ENCODE measurements around the gene SLC22A3. TPM values are rescaled to one million over a fixed set of nuclear protein-coding genes. Genes with fewer than 3 reads are reported as not detected.

Gene SLC22A3
- total and polyA plus RNA-seq, 2 of the 4 experiments (the other 2 are of a cell fraction): not detected

- no peak overlapping the region for H2BK5ac ChIP-seq (ENCODE audit: low read depth, low read length, poor library complexity, severe bottlenecking)
- H3K9ac ChIP-seq (ENCODE audit: low read depth, low read length): no peak overlapping the region
- H3K4me1 ChIP-seq (ENCODE audit: control insufficient read depth, insufficient read depth, low read length): peaks cover 4% of the 10 kb centered on the region; the same call in 1 of the 2 replicates
- H3K9me3 ChIP-seq (ENCODE audit: control insufficient read depth, insufficient read depth, low read length): no peaks in the 10 kb centered on the region
- no peak overlapping the region for H3K14ac ChIP-seq (replicated peaks; ENCODE audit: low read depth, low read length)
- no peak for ATAC-seq (ENCODE audit: low read depth)
- no peak overlapping the region for H2BK15ac ChIP-seq (ENCODE audit: low read depth, low read length)
- dilution Hi-C loops (cut with HindIII; ENCODE audit: low sequenced_read_pairs, unreplicated experiment) (no loop called here), in situ Hi-C loops (cut with MboI; ENCODE audit: low sequenced_read_pairs) (no loop called here), intact Hi-C loops (cut with micrococcal nuclease) (no loop called here)
- H3K9me1 ChIP-seq (ENCODE audit: insufficient read depth, low read length): no peaks in the 10 kb centered on the region
- H2AFZ ChIP-seq (replicated peaks; ENCODE audit: low read length, poor library complexity): no peak overlapping the region
- no peak overlapping the region for H3K23ac ChIP-seq (ENCODE audit: low read depth, low read length)
- CTCF ChIA-PET: no interaction called here
- no peak overlapping the region for H3K18ac ChIP-seq (ENCODE audit: low read depth, low read length)
- no peak overlapping the region for H3K56ac ChIP-seq (ENCODE audit: extremely low read depth, insufficient read depth, low read length)
- BruUV-seq (replicated peaks): no TSS peak
- POLR2A ChIA-PET (ENCODE audit: unreplicated experiment): no interaction called here
- no peak overlapping the region for H2AK5ac ChIP-seq (ENCODE audit: low read depth, low read length)
- no peak overlapping the region for H3K4me3 ChIP-seq (ENCODE audit: insufficient read depth, low read depth, low read length)
- no peak for DNase-seq
- H4K91ac ChIP-seq (ENCODE audit: insufficient read depth, low read depth, low read length): no peak overlapping the region
- H3K27me3 ChIP-seq (ENCODE audit: control insufficient read depth, insufficient read depth, low read length): no peaks in the 10 kb centered on the region; the same call in 1 of the 2 replicates
- no peaks in the 10 kb centered on the region for H3K36me3 ChIP-seq (ENCODE audit: control insufficient read depth, insufficient read depth, low read length)
- H3K4ac ChIP-seq (ENCODE audit: low read depth, low read length): no peak overlapping the region
- H3K4me2 ChIP-seq (ENCODE audit: low read depth, low read length): no peak overlapping the region
- no peak overlapping the region for H4K5ac ChIP-seq (ENCODE audit: low read depth, low read length)
- H2AK9ac ChIP-seq (replicated peaks; ENCODE audit: low read depth, low read length, poor library complexity): no peak overlapping the region
- TF ChIP-seq MAZ (IDR thresholded peaks at IDR 0.05; ENCODE audit: borderline replicate concordance, low read depth, low read length) (no peak), RAD21 (IDR thresholded peaks at IDR 0.05; ENCODE audit: low read length) (no peak), SMC3 (IDR thresholded peaks at IDR 0.05; ENCODE audit: low read depth, low read length) (no peak), FOS (IDR thresholded peaks at IDR 0.05; ENCODE audit: low read depth, low read length) (no peak), MXI1 (IDR thresholded peaks at IDR 0.05; ENCODE audit: borderline replicate concordance, low read depth, low read length) (no peak), MAFK (IDR thresholded peaks at IDR 0.05; ENCODE audit: low read depth, low read length) (no peak), BHLHE40 (IDR thresholded peaks at IDR 0.05; ENCODE audit: low read depth, low read length) (no peak)
- no peak overlapping the region for H2BK120ac ChIP-seq (ENCODE audit: low read depth, low read length)
- no peaks in the 10 kb centered on the region for H3K79me1 ChIP-seq (ENCODE audit: low read depth in 1 of 2, low read length in 2 of 2)
- 75% methylated on average over 3 of the region's 4 CpGs; no CpG with 5 or more reads in 1 of the 2 experiments for WGBS, 2 experiments (ENCODE audit: extremely low coverage in 2 of 2, insufficient read length in 1 of 2)
- H2BK20ac ChIP-seq (ENCODE audit: low read depth, low read length): no peak overlapping the region
- H3K27ac ChIP-seq (ENCODE audit: insufficient read depth, low read length): no peak overlapping the region
- no peaks in the 10 kb centered on the region for H4K20me1 ChIP-seq (ENCODE audit: insufficient read depth, low read length)
- H4K8ac ChIP-seq (ENCODE audit: low read depth in 2 of 2, low read length in 2 of 2): no peak overlapping the region
Observed at GRCh38 chr6:160435935-160436334, 87.8 kb downstream of the SLC22A3 start.
